HG03025 (cell line): ENCODE data around the gene CELA2A.
"Not testable (repeated sequence)": the region's sequence is repeated elsewhere in the genome, so short reads cannot be mapped to it uniquely, and the experiment has no call there.

Experiments used
- ATAC-seq: cut with Tn5 transposase; IDR thresholded peaks from one replicate; pipeline ENCODE4 v1.9.1; 2021; ENCODE audit warnings: mild to moderate bottlenecking, moderate library complexity; ENCODE audit not compliant: unreplicated experiment, low FRiP score

CELA2A gene

GRCh38 chr1:15442759-15443158, 13.8 kb upstream of the CELA2A start:
- ATAC-seq, result no peak

GRCh38 chr1:15443281-15443680, 13.3 kb upstream of the CELA2A start:
- no peak for ATAC-seq

- no peak for ATAC-seq
Observed at GRCh38 chr1:15444468-15445389, 11.8 kb upstream of the CELA2A start.

- no peak for ATAC-seq
Observed at GRCh38 chr1:15445390-15446122, 11.0 kb upstream of the CELA2A start.

- no peak for ATAC-seq
Observed at GRCh38 chr1:15446212-15446611, 10.3 kb upstream of the CELA2A start.

- ATAC-seq, result no peak
Observed at GRCh38 chr1:15448877-15449462, 7.6 kb upstream of the CELA2A start.

- no peak for ATAC-seq
Observed at GRCh38 chr1:15449567-15449966, 7.0 kb upstream of the CELA2A start.

GRCh38 chr1:15451014-15451722, 5.4 kb upstream of the CELA2A start:
- no peak for ATAC-seq

- no peak for ATAC-seq
Observed at GRCh38 chr1:15452216-15452615, 4.3 kb upstream of the CELA2A start.

GRCh38 chr1:15452866-15453571, 3.5 kb upstream of the CELA2A start:
- no peak for ATAC-seq

GRCh38 chr1:15453734-15454133, 2.8 kb upstream of the CELA2A start:
- no peak for ATAC-seq

- no peak for ATAC-seq
Observed at GRCh38 chr1:15454256-15454655, 2.3 kb upstream of the CELA2A start.

GRCh38 chr1:15455522-15455921, 1.0 kb upstream of the CELA2A start:
- ATAC-seq, result no peak

GRCh38 chr1:15457585-15457984, 1.1 kb downstream of the CELA2A start:
- ATAC-seq, result no peak

- ATAC-seq, result not testable (repeated sequence)
Observed at GRCh38 chr1:15458388-15458787, 1.9 kb downstream of the CELA2A start.

GRCh38 chr1:15459771-15460707, 3.5 kb downstream of the CELA2A start:
- no peak for ATAC-seq

- ATAC-seq, result no peak
Observed at GRCh38 chr1:15460708-15461095, 4.2 kb downstream of the CELA2A start.

- not testable (repeated sequence) for ATAC-seq
Observed at GRCh38 chr1:15463064-15463800, 6.7 kb downstream of the CELA2A start.
